GM10266 (cell line): ENCODE results near the gene ACOT7.

Experiments used
- DNase-seq: peaks from one replicate; pipeline ENCODE4 v3.0.0; 2012; ENCODE audit errors: extremely low spot score
- TF ChIP-seq, protein P1 (sequence below): IDR thresholded peaks from 2 replicates; pipeline ENCODE4 v1.5.1; 2012; ENCODE audit warnings: mild to moderate bottlenecking, low read depth; ENCODE audit not compliant: control insufficient read depth, insufficient read depth; ENCODE audit errors: missing control alignments

Gene ACOT7

GRCh38 chr1:6355621-6356020, 37.9 kb downstream of the ACOT7 start:
- TF ChIP-seq, protein P1, sequence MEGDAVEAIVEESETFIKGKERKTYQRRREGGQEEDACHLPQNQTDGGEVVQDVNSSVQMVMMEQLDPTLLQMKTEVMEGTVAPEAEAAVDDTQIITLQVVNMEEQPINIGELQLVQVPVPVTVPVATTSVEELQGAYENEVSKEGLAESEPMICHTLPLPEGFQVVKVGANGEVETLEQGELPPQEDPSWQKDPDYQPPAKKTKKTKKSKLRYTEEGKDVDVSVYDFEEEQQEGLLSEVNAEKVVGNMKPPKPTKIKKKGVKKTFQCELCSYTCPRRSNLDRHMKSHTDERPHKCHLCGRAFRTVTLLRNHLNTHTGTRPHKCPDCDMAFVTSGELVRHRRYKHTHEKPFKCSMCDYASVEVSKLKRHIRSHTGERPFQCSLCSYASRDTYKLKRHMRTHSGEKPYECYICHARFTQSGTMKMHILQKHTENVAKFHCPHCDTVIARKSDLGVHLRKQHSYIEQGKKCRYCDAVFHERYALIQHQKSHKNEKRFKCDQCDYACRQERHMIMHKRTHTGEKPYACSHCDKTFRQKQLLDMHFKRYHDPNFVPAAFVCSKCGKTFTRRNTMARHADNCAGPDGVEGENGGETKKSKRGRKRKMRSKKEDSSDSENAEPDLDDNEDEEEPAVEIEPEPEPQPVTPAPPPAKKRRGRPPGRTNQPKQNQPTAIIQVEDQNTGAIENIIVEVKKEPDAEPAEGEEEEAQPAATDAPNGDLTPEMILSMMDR, result no peak
- DNase-seq, result no peak

DNA sequence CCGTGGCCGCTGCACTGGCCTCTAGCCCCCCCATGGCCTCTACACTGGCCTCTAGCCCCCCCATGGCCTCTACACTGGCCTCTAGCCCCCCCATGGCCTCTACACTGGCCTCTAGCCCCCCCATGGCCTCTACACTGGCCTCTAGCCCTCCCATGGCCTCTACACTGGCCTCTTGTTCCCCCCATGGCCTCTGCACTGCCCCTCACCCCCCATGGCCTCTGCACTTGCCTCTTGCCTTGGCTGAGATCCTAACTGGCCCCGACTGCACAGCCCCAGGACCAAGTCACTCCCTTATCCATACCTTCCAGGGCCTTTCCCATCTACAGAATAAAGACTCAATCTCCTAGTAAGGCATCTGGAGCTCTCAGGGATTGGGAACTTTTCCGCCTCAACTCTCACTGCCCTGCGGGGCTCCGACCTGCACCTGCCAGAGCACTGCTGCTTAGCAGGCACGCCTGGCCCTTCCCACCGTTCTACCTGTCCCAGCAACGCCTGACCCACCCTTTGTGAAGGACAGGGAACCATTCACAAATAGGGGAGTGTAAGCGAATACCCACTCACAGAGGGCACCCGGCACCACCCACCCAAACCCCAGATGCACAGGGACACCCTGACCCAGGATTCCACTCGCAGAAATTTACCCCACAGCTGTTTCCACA, 38.8 kb downstream of the ACOT7 start:
- DNase-seq, result no peak
- TF ChIP-seq, protein P1, result no peak

- TF ChIP-seq, protein P1, result no peak
Observed at GRCh38 chr1:6353955-6354658, 39.5 kb downstream of the ACOT7 start.

DNA sequence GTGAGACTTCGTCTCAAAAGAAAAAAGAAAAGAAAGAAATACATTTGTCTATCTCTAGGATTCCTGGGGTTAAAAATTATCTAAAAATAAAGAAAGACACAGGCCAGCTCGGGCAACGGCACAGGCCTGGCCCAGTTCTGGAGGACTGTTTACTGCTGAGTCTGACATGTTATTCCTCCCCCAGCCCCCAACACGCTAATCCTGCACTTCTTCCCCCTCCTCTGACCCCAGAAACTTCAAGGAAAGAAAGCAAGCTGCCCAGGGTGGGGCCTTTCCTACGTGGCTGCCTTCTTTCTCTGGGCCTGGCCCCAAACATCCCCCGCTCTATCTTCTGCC, 40.0 kb downstream of the ACOT7 start:
- no peak for DNase-seq
- TF ChIP-seq, protein P1, result no peak

More at GRCh38 chr1:6353955-6354658, 39.5 kb downstream of the ACOT7 start:
- no peak for DNase-seq

- DNase-seq, result no peak
- TF ChIP-seq, protein P1, result no peak
Observed at GRCh38 chr1:6352138-6352563, 41.4 kb downstream of the ACOT7 start.

GRCh38 chr1:6351480-6352137, 42.0 kb downstream of the ACOT7 start:
- TF ChIP-seq, protein P1, result no peak
- DNase-seq, result no peak

DNA sequence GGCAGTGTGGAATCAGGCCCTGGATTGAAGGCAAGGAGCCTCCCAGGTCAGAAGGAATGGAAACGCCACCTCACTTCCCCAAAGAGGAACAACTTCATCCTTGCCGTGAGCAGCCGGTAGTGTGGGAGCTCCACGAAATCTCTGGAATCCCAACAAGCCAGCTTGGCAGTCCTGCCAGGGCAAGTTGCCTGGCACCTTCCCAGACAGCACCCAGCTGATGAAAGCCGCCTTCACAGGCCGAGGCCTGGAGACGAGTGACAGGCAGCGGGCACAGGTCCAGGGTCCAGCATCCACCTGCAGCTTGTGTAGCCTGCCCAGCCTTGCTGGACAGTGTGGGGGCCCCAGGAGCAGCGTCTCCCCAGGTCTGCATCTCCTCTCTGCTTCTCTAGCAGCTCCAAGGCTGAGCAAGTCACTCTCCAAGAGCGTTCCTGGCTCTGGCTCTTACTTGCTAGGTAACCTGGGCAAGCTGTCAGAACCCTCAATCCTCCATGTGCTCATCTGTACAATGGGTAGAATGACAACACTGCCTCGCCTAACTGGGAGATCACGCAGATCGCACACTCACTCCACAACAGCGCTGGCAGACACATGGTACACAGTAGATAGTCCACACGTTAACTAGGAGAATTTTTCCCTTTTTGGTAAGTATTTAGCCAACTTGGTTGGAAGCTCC, 43.0 kb downstream of the ACOT7 start:
- DNase-seq, result no peak
- TF ChIP-seq, protein P1, result no peak
